Lower lobe of right lung (tissue), 2 donors: ENCODE data around the gene EDNRA. TPM values are rescaled to one million over a fixed set of nuclear protein-coding genes. Genes with fewer than 3 reads are reported as not detected.

Experiments
- ATAC-seq, 2 donors: fragments of 200-7000 bp; cut with Tn5 transposase; one replicate each; pipeline ENCODE4 v1.9.1; 2020 to 2022; ENCODE audit warnings: mild to moderate bottlenecking in 2 of 2, moderate library complexity in 2 of 2
- DNase-seq: peaks from one replicate; pipeline ENCODE4 v3.0.0-alpha.2; 2020
- H3K27ac ChIP-seq: fragments of 200-600 bp; one replicate; pipeline ENCODE4 v1.8.0; 2022
- H3K27me3 ChIP-seq: fragments of 200-600 bp; one replicate; pipeline ENCODE4 v1.8.0; 2022; ENCODE audit warnings: low read depth
- H3K36me3 ChIP-seq: fragments of 200-600 bp; one replicate; pipeline ENCODE4 v1.8.0; 2022; ENCODE audit warnings: mild to moderate bottlenecking
- H3K4me1 ChIP-seq: fragments of 200-600 bp; one replicate; pipeline ENCODE4 v1.8.0; 2022
- H3K4me3 ChIP-seq: fragments of 200-600 bp; one replicate; pipeline ENCODE4 v1.8.0; 2022; ENCODE audit warnings: mild to moderate bottlenecking
- H3K9me3 ChIP-seq: fragments of 200-600 bp; one replicate; pipeline ENCODE4 v1.8.0; 2022
- CTCF ChIP-seq: fragments of 200-600 bp; IDR thresholded peaks from one replicate; pipeline ENCODE4 v1.8.0; 2022; ENCODE audit warnings: antibody characterized with exemption, mild to moderate bottlenecking
- intact Hi-C: fragments of 100-400 bp; cut with DNase I; formaldehyde crosslinking; loops from one replicate; pipeline ENCODE4 v1.11.0; 2022
- total RNA-seq: library from RNA; stranded (reverse); fragmentation: NEBNext Ultra II Directional; extraction: Animal tissue kit (Norgen Biotek cat#: 25700); gene quantifications from one replicate; pipeline ENCODE4 v1.2.1, GENCODE V29; 2021
- donor health status: DM: no; HTN: yes; CAD: no; lungs with severe emphysema.

Gene EDNRA
- total RNA-seq, 1 donor from 2014 or later, result 25.7 TPM

- Histone ChIP-seq H3K36me3 (no peaks in the 10 kb centered on the region), H3K4me3 (no peak overlapping the region), H3K4me1 (no peaks in the 10 kb centered on the region), H3K27ac (no peak overlapping the region), H3K9me3 (no peaks in the 10 kb centered on the region), H3K27me3 (no peaks in the 10 kb centered on the region)
- TF ChIP-seq CTCF, result no peak
- intact Hi-C loops, result no loop called here
- no peak for ATAC-seq
- DNase-seq, result no peak
These were observed 67.4 kb downstream of the EDNRA start for GRCh38 chr4:147548256-147548655.

- H3K4me3 ChIP-seq, result no peak overlapping the region
- no peak overlapping the region for H3K27ac ChIP-seq
- intact Hi-C loops, result no loop called here
- no peaks in the 10 kb centered on the region for H3K36me3 ChIP-seq
- no peaks in the 10 kb centered on the region for H3K27me3 ChIP-seq
- DNase-seq (no peak), ATAC-seq (peak in 1 of 2 donors; percentile 18)
- no peaks in the 10 kb centered on the region for H3K4me1 ChIP-seq
- H3K9me3 ChIP-seq, result no peaks in the 10 kb centered on the region
- no peak for TF ChIP-seq CTCF
These were observed 69.8 kb downstream of the EDNRA start for GRCh38 chr4:147550626-147551246.

- no peak for TF ChIP-seq CTCF
- ATAC-seq, result no peak
These were observed 79.7 kb downstream of the EDNRA start for GRCh38 chr4:147560625-147561024.

GRCh38 chr4:147566762-147567161 is 85.9 kb downstream of the EDNRA start:
- ATAC-seq (no peak), DNase-seq (no peak)
- no peak for TF ChIP-seq CTCF
- Histone ChIP-seq H3K27ac (no peak overlapping the region), H3K36me3 (no peaks in the 10 kb centered on the region), H3K4me1 (no peaks in the 10 kb centered on the region), H3K4me3 (no peak overlapping the region), H3K27me3 (no peaks in the 10 kb centered on the region), H3K9me3 (no peaks in the 10 kb centered on the region)
- intact Hi-C loops, result no loop called here

More at GRCh38 chr4:147560625-147561024, 79.7 kb downstream of the EDNRA start:
- Histone ChIP-seq H3K4me1 (no peaks in the 10 kb centered on the region), H3K36me3 (no peaks in the 10 kb centered on the region), H3K27ac (no peak overlapping the region), H3K27me3 (no peaks in the 10 kb centered on the region), H3K9me3 (no peaks in the 10 kb centered on the region), H3K4me3 (no peak overlapping the region)
- intact Hi-C loops, result no loop called here
- DNase-seq, result no peak

GRCh38 chr4:147567276-147567675 is 86.4 kb downstream of the EDNRA start:
- Histone ChIP-seq H3K27me3 (no peaks in the 10 kb centered on the region), H3K4me3 (no peak overlapping the region), H3K27ac (no peak overlapping the region), H3K9me3 (no peaks in the 10 kb centered on the region), H3K4me1 (no peaks in the 10 kb centered on the region), H3K36me3 (no peaks in the 10 kb centered on the region)
- TF ChIP-seq CTCF, result no peak
- intact Hi-C loops, result no loop called here
- ATAC-seq (no peak), DNase-seq (no peak)
